GM18867 (cell line): ENCODE measurements around the gene ANXA11.

Experiments used
- ATAC-seq: cut with Tn5 transposase; IDR thresholded peaks from one replicate; pipeline ENCODE4 v1.9.1; 2021; ENCODE audit warnings: mild to moderate bottlenecking, moderate library complexity; ENCODE audit not compliant: unreplicated experiment

Gene ANXA11

DNA sequence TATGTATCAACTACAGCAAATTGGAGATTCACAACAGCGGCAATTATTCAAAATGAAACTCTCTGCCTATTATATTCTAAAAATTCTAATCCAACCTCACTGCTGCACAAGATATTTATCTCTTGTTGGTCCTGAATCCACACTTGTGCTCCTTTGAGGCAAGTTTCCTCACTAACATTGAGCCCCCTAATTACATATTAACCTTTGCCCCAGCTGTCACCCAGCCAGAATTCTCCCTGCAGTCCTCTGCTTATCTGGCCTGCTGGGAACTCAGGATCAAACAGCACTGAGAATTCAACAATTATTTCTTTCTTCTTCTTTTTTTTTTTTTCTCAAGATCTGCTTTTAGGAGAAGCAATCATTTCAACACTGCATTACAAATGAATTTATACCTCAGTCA lies 94.4 kb downstream of the ANXA11 start:
- no peak for ATAC-seq

DNA sequence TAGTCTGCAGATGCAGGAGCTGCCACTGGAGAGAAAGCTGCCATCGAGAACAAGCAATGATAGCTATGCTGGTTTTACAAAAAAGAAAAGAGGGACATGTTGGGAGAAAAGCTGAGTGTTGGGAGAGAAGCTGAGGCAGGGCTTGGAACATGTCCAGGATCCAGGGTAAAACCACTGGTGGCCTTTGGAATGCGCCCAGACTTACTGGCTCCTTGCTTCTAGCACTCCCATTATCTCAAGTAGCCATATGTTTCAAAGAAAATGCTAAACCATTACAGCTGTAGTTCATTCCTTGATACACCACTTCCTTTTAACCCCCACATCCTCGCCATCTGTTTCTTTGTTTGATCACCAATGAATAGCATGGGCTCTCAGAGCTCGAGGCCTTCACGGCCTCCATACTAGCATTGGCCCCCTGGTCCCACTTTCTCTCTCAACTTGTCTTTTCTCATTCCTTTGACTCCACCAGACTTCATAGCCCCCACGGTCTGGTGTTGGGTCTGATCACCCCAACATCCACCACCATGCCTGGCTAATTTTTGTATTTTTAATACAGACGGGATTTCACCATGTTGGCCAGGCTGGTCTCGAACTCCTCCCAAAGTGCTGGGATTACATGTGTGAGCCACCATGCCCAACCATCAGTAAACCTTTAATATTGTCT lies 96.6 kb downstream of the ANXA11 start:
- no peak for ATAC-seq

DNA sequence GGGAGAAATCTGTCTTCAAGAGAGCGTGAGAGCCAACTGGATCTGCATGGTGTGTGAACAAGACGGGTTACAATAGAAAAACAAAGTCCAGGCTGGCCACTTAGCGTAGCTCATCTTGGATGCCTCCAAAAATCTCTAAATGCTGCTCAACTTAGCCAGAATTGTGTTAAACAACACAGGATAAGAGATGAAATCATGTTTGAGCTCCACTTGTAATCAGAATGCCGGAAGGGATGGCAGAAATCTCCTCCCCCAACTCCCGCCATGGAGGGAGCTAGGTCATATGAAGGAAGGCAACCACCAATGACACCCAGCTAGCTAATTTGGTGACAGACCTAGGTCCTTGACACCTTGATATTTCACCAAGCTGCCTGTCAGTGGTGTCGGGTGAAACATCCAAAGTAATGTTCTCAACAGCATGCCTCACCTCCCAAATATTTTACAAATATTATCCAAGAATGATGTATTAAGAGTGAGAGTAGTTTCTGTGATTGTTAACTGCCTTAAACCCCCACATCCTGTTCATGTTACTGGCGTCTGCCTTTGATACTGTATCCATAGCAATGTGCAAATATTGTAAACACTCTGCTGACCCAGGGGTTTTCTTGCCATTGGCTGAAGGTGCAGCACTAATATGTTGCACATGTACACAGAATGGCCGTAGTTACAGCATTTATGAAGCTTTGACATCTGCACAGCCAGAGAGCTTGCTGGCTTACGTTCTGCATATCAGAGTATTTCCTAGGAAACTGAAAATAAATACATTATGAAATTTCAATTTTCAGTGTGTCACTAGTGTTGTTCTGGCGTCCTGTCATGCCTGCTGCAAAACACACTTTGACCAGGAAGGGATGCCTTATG lies 101.0 kb downstream of the ANXA11 start:
- peak; percentile 99 for ATAC-seq
